ENCODE data around the gene CKS1B. TPM values are rescaled to one million over a fixed set of nuclear protein-coding genes. Genes with fewer than 3 reads are reported as not detected.

Gene CKS1B
- polyA plus RNA-seq, 2 of the 4 experiments (the other 2 are of a cell fraction): 356 to 725 TPM

- Histone ChIP-seq H3K27ac (peak within 1 kb of the TSS; percentile 98 to 100), H3K9me3 (no peaks in the 10 kb centered on the region), H3K4me1 (peaks cover 41% of the 10 kb centered on the region), H3K4me3 (peak within 1 kb of the TSS; percentile 65), H3K4me2 (peak within 1 kb of the TSS; percentile 99)
- ChIA-PET CTCF (interaction anchor here (0.6 to 2.2 kb wide), 5 partner anchors 94 to 981 kb away, joined by 3 to 7 read pairs (median 3); no protein-coding TSS in a partner anchor), POLR2A (interaction anchor here (0.6 to 6.3 kb wide), 15 partner anchors 9 to 370 kb away, joined by 3 to 91 read pairs (median 6); partner anchors contain the start of genes ADAM15, FLAD1, LENEP and PBXIP1)
- ATAC-seq: peak; percentile 54 to 74
- peak; percentile 93 to 94 for DNase-seq (ENCODE audit: low read depth in 1 of 2, low spot score in 1 of 2)
- FAIRE-seq: no peak
- 6% methylated on average over 8 of the region's 15 CpGs for WGBS (ENCODE audit: missing lambda C conversion rate)
- no peak for TF ChIP-seq CBX8 (IDR thresholded peaks at IDR 0.05)
- TF ChIP-seq NFE2L2 (conservative IDR thresholded peaks at IDR 0.05; ENCODE audit: low read length): no peak
- no peak for TF ChIP-seq PBX3 (IDR thresholded peaks at IDR 0.05)
- TF ChIP-seq CHD2 (IDR thresholded peaks at IDR 0.05; ENCODE audit: low read length, partially characterized antibody): no peak
- no peak for TF ChIP-seq ZNF302 (CRISPR knock-in tag; IDR thresholded peaks at IDR 0.05)
- no peak for TF ChIP-seq CBX2 (IDR thresholded peaks at IDR 0.05; ENCODE audit: borderline replicate concordance, low read depth)
- TF ChIP-seq JUN (IDR thresholded peaks at IDR 0.05): peak; percentile 83 to 89
- peak; percentile 94 for TF ChIP-seq POLR2A (IDR thresholded peaks at IDR 0.05; ENCODE audit: low read length)
- TF ChIP-seq NPAS2 (CRISPR knock-in tag; IDR thresholded peaks at IDR 0.05; ENCODE audit: borderline replicate concordance): no peak
- no peak for TF ChIP-seq HDAC2 (IDR thresholded peaks at IDR 0.05)
- TF ChIP-seq TFCP2L1 (CRISPR knock-in tag; IDR thresholded peaks at IDR 0.05): 0 out of 2 replicates have a peak, but pooled peaks have one; percentile 42
- TF ChIP-seq JUNB (IDR thresholded peaks at IDR 0.05): no peak
- no peak for TF ChIP-seq KDM5A (IDR thresholded peaks at IDR 0.05)
- no peak for TF ChIP-seq CEBPB (IDR thresholded peaks at IDR 0.05)
- 0 out of 2 replicates have a peak, but pooled peaks have one; percentile 11 for TF ChIP-seq GATA3 (IDR thresholded peaks at IDR 0.05; ENCODE audit: borderline replicate concordance)
- TF ChIP-seq MAX (IDR thresholded peaks at IDR 0.05): peak; percentile 26
- TF ChIP-seq BCL3 (IDR thresholded peaks at IDR 0.05): peak; percentile 79; the same call in 2 of the 3 replicates
- peak; percentile 28; the same call in 1 of the 2 replicates for TF ChIP-seq HEYL (CRISPR knock-in tag; IDR thresholded peaks at IDR 0.05)
- TF ChIP-seq MAFK (IDR thresholded peaks at IDR 0.05; ENCODE audit: partially characterized antibody): peak; percentile 63
- peak; percentile 71; the same call in 1 of the 2 replicates for TF ChIP-seq TP53 (CRISPR knock-in tag; IDR thresholded peaks at IDR 0.05)
- TF ChIP-seq HMGXB4 (CRISPR knock-in tag; IDR thresholded peaks at IDR 0.05; ENCODE audit: borderline replicate concordance): no peak
- TF ChIP-seq ZSCAN20 (CRISPR knock-in tag; IDR thresholded peaks at IDR 0.05): no peak
- TF ChIP-seq POLR2AphosphoS2 (conservative IDR thresholded peaks at IDR 0.05; ENCODE audit: low read length): no peak
- peak; percentile 83; the same call in 1 of the 2 replicates for TF ChIP-seq MAZ (IDR thresholded peaks at IDR 0.05; ENCODE audit: borderline replicate concordance, low read depth, low read length)
- TF ChIP-seq EHF (CRISPR knock-in tag; IDR thresholded peaks at IDR 0.05): 0 out of 2 replicates have a peak, but pooled peaks have one; percentile 32
- TF ChIP-seq USF2 (IDR thresholded peaks at IDR 0.05): no peak
- TF ChIP-seq PHF8 (IDR thresholded peaks at IDR 0.05; ENCODE audit: borderline replicate concordance, low read depth): no peak
- no peak for TF ChIP-seq EP300 (IDR thresholded peaks at IDR 0.05)
- no peak for TF ChIP-seq ATOH8 (CRISPR knock-in tag; IDR thresholded peaks at IDR 0.05; ENCODE audit: low read depth)
- TF ChIP-seq FOSL2 (IDR thresholded peaks at IDR 0.05): 0 out of 2 replicates have a peak, but pooled peaks have one; percentile 23
- TF ChIP-seq FOSL2 (CRISPR knock-in tag; IDR thresholded peaks at IDR 0.05): peak; percentile 81
- TF ChIP-seq RFX5 (IDR thresholded peaks at IDR 0.05): no peak
- no peak for TF ChIP-seq SMC3 (IDR thresholded peaks at IDR 0.05)
- no peak for TF ChIP-seq HOXB13 (CRISPR knock-in tag; IDR thresholded peaks at IDR 0.05; ENCODE audit: low read depth)
- no peak for TF ChIP-seq CHD4 (IDR thresholded peaks at IDR 0.05; ENCODE audit: borderline replicate concordance)
- TF ChIP-seq HES2 (IDR thresholded peaks at IDR 0.05): no peak
- no peak for TF ChIP-seq RCOR1 (IDR thresholded peaks at IDR 0.05; ENCODE audit: low read depth, low read length)
Observed at GRCh38 chr1:154970631-154971340, 3.7 kb upstream of the CKS1B start, which contains the start of gene SHC1. Gene SHC1 (minus strand): TSS chr1:154970747. CDS start chr1:154970526, 221 bp downstream.
